Neural progenitor cell (in vitro differentiated cells): ENCODE results near the gene VILL.

Source experiments
- CTCF ChIP-seq: fragments of 200-600 bp; sonication (generic); IDR thresholded peaks from 2 replicates; pipeline ENCODE4 v1.5.1; 2017; ENCODE audit warnings: antibody characterized with exemption, mild to moderate bottlenecking
- EZH2 ChIP-seq: fragments of 200-600 bp; sonication (generic); IDR thresholded peaks from 2 replicates; pipeline ENCODE4 v1.6.1; 2017; ENCODE audit warnings: antibody characterized with exemption, mild to moderate bottlenecking, moderate library complexity

GRCh38 chr3:38039101-38039898 lies 48.7 kb downstream of the VILL start, which contains the start of gene DLEC1:
- TF ChIP-seq CTCF (no peak), EZH2 (peak; percentile 76)
